Gastrocnemius medialis (tissue), 4 donors: ENCODE data around the gene LRP5.

ENCODE experiments used
- CTCF ChIP-seq, 5 experiments: fragments of 450-650 bp in 3 of 5; fragments of 200-600 bp in 2 of 5; sonication (generic) in 2 of 5; IDR thresholded peaks in 4 of 5; conservative IDR thresholded peaks in 1 of 5; 1 replicate in 4 of 5; 2 replicates in 1 of 5; pipeline ENCODE4 v1.5.1; 2016 to 2019; ENCODE audit warnings: antibody characterized with exemption in 5 of 5, mild to moderate bottlenecking in 3 of 5, moderate library complexity in 3 of 5
- POLR2A ChIP-seq, 2 donors: fragments of 450-650 bp; IDR thresholded peaks; one replicate each; pipeline ENCODE4 v1.6.1; 2017; ENCODE audit warnings: antibody characterized with exemption in 2 of 2, mild to moderate bottlenecking in 2 of 2, moderate library complexity in 2 of 2

DNA sequence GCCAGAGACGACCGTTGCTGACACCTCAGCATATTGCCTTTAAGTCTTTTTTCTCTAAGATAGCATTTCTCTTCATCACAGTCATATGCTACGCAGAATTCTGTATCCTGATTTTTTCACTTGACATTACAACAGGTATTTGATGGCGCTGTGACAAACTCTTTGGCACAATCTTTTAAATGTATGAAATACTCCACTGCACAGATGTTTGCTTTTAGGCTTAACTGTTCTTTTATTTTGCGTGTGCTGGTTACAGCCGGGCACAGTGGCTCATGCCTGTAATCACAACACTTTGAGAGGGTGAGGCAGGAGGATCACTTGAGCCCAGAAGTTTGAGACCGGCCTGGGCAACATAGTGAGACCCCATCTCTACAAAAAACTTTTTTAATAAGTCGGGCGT lies 96.1 kb downstream of the LRP5 start:
- TF ChIP-seq CTCF (IDR thresholded peaks at IDR 0.05 in 4 of 5, conservative IDR thresholded peaks at IDR 0.05 in 1 of 5) (no peak), POLR2A (IDR thresholded peaks at IDR 0.05) (no peak)
